ENCODE results near the gene HAGHL.

HAGHL gene

GRCh38 chr16:680967-681745, 45.8 kb upstream of the HAGHL start (continued):
- TF ChIP-seq, protein P1, sequence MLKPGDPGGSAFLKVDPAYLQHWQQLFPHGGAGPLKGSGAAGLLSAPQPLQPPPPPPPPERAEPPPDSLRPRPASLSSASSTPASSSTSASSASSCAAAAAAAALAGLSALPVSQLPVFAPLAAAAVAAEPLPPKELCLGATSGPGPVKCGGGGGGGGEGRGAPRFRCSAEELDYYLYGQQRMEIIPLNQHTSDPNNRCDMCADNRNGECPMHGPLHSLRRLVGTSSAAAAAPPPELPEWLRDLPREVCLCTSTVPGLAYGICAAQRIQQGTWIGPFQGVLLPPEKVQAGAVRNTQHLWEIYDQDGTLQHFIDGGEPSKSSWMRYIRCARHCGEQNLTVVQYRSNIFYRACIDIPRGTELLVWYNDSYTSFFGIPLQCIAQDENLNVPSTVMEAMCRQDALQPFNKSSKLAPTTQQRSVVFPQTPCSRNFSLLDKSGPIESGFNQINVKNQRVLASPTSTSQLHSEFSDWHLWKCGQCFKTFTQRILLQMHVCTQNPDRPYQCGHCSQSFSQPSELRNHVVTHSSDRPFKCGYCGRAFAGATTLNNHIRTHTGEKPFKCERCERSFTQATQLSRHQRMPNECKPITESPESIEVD (tag by site-specific recombination; IDR thresholded peaks at IDR 0.05) = no peak
- no peak for TF ChIP-seq ZNF157 (tag by site-specific recombination; IDR thresholded peaks at IDR 0.05)
- TF ChIP-seq MZF1 (tag by site-specific recombination; IDR thresholded peaks at IDR 0.05; ENCODE audit: borderline replicate concordance) = no peak
- TF ChIP-seq TCF7L2 (IDR thresholded peaks at IDR 0.05; ENCODE audit: borderline replicate concordance, low read depth, low read length) = no peak
- TF ChIP-seq ZNF266 (tag by site-specific recombination; IDR thresholded peaks at IDR 0.05; ENCODE audit: low read depth) = no peak
- no peak for TF ChIP-seq ZNF302 (tag by site-specific recombination; IDR thresholded peaks at IDR 0.05; ENCODE audit: low read depth)
- no peak for TF ChIP-seq ZBTB21 (tag by site-specific recombination; IDR thresholded peaks at IDR 0.05)
- no peak for TF ChIP-seq ZNF692 (tag by site-specific recombination; IDR thresholded peaks at IDR 0.05)
- no peak for TF ChIP-seq ZNF621 (tag by site-specific recombination; IDR thresholded peaks at IDR 0.05)
- peak; percentile 98 for TF ChIP-seq ZNF610 (tag by site-specific recombination; IDR thresholded peaks at IDR 0.05; ENCODE audit: borderline replicate concordance)
- TF ChIP-seq SP2 (tag by site-specific recombination; IDR thresholded peaks at IDR 0.05) = no peak; the same call in 1 of the 2 replicates
- TF ChIP-seq ZBTB11 (tag by site-specific recombination; conservative IDR thresholded peaks at IDR 0.05; ENCODE audit: low read depth) = no peak; the same call in 1 of the 2 replicates
- no peak for TF ChIP-seq ZNF140 (tag by site-specific recombination; IDR thresholded peaks at IDR 0.05)
- TF ChIP-seq ZNF843 (tag by site-specific recombination; IDR thresholded peaks at IDR 0.05) = no peak
- TF ChIP-seq SALL2 (tag by site-specific recombination; IDR thresholded peaks at IDR 0.05; ENCODE audit: borderline replicate concordance) = no peak
- TF ChIP-seq SCRT2 (tag by site-specific recombination; IDR thresholded peaks at IDR 0.05) = 0 out of 2 replicates have a peak, but pooled peaks have one; percentile 10
- no peak for TF ChIP-seq ZSCAN23 (tag by site-specific recombination; IDR thresholded peaks at IDR 0.05)
- no peak for TF ChIP-seq ATF2 (tag by site-specific recombination; IDR thresholded peaks at IDR 0.05; ENCODE audit: low read depth)
- TF ChIP-seq PRDM1 (tag by site-specific recombination; IDR thresholded peaks at IDR 0.05) = no peak
- TF ChIP-seq, protein P2, sequence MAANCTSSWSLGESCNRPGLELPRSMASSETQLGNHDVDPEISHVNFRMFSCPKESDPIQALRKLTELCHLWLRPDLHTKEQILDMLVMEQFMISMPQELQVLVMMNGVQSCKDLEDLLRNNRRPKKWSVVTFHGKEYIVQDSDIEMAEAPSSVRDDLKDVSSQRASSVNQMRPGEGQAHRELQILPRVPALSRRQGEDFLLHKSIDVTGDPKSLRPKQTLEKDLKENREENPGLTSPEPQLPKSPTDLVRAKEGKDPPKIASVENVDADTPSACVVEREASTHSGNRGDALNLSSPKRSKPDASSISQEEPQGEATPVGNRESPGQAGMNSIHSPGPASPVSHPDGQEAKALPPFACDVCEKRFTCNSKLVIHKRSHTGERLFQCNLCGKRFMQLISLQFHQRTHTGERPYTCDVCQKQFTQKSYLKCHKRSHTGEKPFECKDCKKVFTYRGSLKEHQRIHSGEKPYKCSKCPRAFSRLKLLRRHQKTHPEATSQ (tag by site-specific recombination; IDR thresholded peaks at IDR 0.05) = no peak
- no peak for TF ChIP-seq AEBP2 (tag by site-specific recombination; IDR thresholded peaks at IDR 0.05; ENCODE audit: borderline replicate concordance)
- TF ChIP-seq ZNF341 (tag by site-specific recombination; IDR thresholded peaks at IDR 0.05; ENCODE audit: low read depth) = peak; percentile 83
- TF ChIP-seq ZNF169 (tag by site-specific recombination; IDR thresholded peaks at IDR 0.05) = no peak
- TF ChIP-seq ZNF677 (tag by site-specific recombination; IDR thresholded peaks at IDR 0.05) = no peak; the same call in 1 of the 2 replicates
- no peak for TF ChIP-seq ZFP3 (tag by site-specific recombination; IDR thresholded peaks at IDR 0.05; ENCODE audit: low read depth)
- no peak for TF ChIP-seq ZNF394 (tag by site-specific recombination; IDR thresholded peaks at IDR 0.05; ENCODE audit: borderline replicate concordance)
- no peak for TF ChIP-seq ZFP41 (tag by site-specific recombination; IDR thresholded peaks at IDR 0.05; ENCODE audit: borderline replicate concordance)
- TF ChIP-seq ZIC2 (tag by site-specific recombination; IDR thresholded peaks at IDR 0.05) = no peak
- TF ChIP-seq ZNF37A (tag by site-specific recombination; IDR thresholded peaks at IDR 0.05) = no peak

All from HEK293 (cell line).